GM10266 (cell line): Measurements from ENCODE around the gene IL10RA.

ENCODE experiments used
- DNase-seq: peaks from one replicate; pipeline ENCODE4 v3.0.0; 2012; ENCODE audit errors: extremely low spot score
- TF ChIP-seq, protein P1 (sequence below): IDR thresholded peaks from 2 replicates; pipeline ENCODE4 v1.5.1; 2012; ENCODE audit warnings: mild to moderate bottlenecking, low read depth; ENCODE audit not compliant: control insufficient read depth, insufficient read depth; ENCODE audit errors: missing control alignments

Gene IL10RA

DNA sequence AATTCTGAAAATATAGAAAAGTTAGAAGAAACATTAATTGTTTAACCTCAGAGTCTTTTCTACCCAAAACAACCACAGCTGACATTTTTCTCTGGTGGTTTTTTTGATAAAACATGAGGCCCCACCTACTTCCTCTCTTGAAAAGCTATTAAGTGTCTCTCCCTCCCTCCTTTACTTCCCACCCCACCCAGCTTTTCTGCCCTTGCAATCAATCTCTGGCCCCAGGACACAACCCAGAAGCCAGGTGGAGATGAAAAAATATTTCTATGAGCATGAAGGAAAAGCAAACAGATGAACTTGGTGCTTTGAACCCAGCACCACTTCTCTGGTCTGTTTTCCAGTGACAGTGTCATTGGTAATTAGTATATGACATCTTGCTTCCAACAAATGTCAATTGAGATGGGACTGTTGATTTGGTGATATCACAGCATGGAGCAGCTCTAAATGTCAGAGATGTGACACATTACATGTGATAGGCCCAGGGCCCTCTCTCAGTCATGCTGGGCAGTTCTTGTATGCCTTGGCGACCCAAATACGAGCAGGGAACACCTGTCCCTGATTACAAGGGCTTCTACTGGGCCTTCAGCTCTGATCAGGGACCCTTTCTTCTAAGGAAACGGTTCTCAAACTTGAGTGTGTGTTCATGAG is 33.0 kb upstream of the IL10RA start:
- DNase-seq = no peak
- TF ChIP-seq, protein P1, sequence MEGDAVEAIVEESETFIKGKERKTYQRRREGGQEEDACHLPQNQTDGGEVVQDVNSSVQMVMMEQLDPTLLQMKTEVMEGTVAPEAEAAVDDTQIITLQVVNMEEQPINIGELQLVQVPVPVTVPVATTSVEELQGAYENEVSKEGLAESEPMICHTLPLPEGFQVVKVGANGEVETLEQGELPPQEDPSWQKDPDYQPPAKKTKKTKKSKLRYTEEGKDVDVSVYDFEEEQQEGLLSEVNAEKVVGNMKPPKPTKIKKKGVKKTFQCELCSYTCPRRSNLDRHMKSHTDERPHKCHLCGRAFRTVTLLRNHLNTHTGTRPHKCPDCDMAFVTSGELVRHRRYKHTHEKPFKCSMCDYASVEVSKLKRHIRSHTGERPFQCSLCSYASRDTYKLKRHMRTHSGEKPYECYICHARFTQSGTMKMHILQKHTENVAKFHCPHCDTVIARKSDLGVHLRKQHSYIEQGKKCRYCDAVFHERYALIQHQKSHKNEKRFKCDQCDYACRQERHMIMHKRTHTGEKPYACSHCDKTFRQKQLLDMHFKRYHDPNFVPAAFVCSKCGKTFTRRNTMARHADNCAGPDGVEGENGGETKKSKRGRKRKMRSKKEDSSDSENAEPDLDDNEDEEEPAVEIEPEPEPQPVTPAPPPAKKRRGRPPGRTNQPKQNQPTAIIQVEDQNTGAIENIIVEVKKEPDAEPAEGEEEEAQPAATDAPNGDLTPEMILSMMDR = no peak

DNA sequence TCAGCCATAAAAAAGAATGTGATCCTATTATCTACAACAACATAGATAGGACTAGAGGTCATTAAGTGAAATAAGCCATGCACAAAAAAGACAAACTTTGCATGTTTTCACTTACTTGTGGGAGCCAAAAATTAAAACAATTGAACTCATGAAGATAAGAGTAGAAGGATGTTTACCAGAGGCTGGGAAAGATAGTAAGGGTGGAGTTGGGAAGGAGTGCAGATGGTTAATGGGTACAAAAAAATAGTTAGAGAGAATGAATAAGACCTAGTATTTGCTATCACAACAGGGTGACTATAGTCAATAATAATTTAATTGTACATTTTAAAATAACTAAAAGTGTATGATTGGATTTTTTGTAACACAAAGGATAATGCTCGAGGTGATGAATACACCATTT is 27.2 kb upstream of the IL10RA start:
- no peak for DNase-seq
- TF ChIP-seq, protein P1 = no peak

DNA sequence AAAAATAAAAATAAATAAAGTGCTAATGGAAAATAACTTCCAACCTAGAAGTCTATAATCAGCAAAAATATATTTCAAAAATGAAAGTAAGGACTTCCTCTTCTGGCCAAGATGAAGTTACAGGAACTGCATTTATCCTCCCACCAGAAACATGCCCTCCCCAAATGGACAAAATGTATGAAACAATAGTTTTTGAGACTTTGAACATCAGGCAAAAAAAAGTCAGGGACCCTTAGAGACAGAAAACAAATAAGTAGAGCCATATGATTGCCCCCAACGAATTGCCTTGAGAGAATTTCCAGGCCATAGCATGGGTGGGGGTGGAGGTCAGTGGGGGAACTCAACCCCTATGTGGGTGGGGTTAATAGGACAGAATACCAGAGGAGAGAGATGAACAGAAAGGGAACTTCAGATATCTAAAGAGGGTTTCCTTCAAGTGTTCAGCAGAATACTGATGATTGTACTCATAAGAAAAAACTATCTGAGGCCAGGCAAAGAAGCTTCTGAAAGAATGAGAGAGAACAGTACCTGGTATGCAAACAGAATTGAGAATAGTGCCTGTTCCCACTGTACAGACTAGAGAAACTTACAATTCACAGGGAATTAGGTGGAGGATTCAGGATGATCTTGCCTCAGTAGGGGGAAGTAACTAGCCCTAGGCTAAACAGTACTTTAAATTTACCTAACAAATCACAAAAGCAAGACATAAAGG is 26.6 kb upstream of the IL10RA start:
- TF ChIP-seq, protein P1 = no peak
- DNase-seq = no peak

DNA sequence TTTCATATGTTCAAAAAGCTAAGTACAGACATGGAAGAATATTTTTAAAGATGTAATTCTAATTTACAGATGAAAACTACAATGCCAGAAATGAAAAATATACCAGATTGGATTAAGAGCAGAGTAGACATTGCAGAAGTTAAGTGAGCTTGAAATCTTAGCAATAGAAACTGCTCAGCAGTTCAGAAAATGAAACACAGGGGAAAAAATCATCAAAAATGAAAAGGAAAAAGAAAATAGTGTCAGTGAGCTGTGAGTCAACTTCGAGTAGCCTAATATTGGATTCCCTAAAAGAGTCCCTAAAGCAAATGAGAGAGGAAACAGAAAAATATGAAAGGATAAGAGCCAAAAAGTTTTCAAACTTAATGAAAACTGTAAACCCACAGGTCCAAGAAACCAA is 25.8 kb upstream of the IL10RA start:
- no peak for DNase-seq
- TF ChIP-seq, protein P1 = no peak

DNA sequence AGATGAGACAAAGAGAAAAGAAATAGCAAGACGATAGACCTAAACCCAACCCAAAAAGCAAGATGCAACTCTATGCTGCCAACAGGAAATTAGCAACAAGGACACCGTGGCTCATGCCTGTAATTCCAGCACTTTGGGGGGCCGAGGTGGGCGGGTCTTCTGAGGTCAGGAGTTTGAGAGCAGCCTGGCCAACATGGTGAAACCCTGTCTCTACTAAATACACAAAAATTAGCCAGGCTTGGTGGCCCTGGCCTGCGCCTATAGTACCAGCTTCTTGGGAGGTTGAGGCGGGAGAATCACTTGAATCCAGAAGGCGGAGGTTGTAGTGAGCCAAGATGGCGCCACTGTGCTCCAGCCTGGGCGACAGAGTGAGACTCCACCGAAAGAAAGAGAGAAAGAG is 24.3 kb upstream of the IL10RA start:
- TF ChIP-seq, protein P1 = no peak
- no peak for DNase-seq

DNA sequence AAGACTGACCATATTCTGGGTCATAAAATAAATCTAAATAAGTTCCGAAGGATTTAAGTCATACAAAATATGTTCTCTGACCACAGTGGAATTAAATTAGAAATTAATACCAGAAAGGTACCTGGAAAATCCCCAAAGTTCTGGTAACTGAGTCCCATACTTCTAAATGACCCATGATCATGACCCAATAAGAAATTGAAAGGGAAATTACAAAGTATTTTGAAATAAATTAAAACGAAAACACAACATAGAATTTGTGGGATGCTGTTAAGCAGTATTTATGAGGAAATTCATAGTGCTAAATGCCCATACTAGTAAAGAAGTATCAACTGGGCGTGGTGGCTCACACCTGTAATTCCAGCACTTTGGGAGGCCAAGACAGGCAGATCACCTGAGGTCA is 23.4 kb upstream of the IL10RA start:
- no peak for DNase-seq
- TF ChIP-seq, protein P1 = no peak

DNA sequence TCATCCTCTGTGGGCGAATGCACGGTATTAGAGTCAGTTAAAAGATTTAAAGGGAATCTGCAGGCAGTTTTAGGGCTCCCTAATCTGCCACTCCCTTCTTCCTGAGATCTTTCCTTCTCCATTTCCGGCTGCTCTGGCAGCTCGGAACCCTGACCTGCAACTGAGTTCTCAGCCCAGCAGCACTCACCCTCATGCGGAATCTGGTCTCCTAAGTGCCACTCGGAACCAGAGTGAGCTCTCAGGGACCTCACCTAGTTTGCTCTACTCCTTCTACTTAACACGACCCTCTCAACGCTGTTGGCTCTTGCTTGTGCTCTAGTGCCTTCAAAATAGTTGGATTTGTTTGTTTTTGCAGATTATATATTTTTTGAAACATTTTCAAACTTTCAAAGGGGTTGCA is 19.3 kb upstream of the IL10RA start:
- TF ChIP-seq, protein P1 = no peak
- DNase-seq = no peak
